Endothelial cell of umbilical vein (primary cell): Measurements from ENCODE around the gene EPN1. TPM values are rescaled to one million over a fixed set of nuclear protein-coding genes. Genes with fewer than 3 reads are reported as not detected.
A peak's percentile ranks its signal among the peaks of the same experiment; 100 is the strongest.

Experiments
- BruUV-seq: library from RNA; stranded (reverse); fragments of 400-500 nt; replicated peaks from 2 replicates; lab custom pipeline; 2021; lab: Mats Ljungman, UMichigan
- CTCF ChIA-PET: fragments of 300-600, 350-600 bp; sonication (Branson Sonifier 250); formaldehyde crosslinking; loops from one replicate; lab custom pipeline; 2021; ENCODE audit warnings: antibody characterized with exemption, inconsistent platforms; lab: Charles Lee
- POLR2A ChIA-PET: fragments of 300-600, 350-600 bp; sonication (Branson Sonifier 250); formaldehyde crosslinking; loops from one replicate; lab custom pipeline; 2021; ENCODE audit warnings: antibody characterized with exemption, inconsistent platforms; lab: Charles Lee
- DNase-seq: peaks from one replicate; pipeline ENCODE4 v3.0.0-alpha.2; 2011; ENCODE audit warnings: low read depth, low spot score
- FAIRE-seq: peaks from 2 replicates; lab custom pipeline; 2011; peaks lifted over from hg19 to GRCh38; lab: Jason Lieb, UNC
- H2AFZ ChIP-seq: 2 replicates; pipeline ENCODE4 v1.6.0; 2012; ENCODE audit warnings: low read depth, low read length, control low read depth, inconsistent platforms
- H3K27ac ChIP-seq: 2 replicates; pipeline ENCODE4 v1.5.1; 2011; ENCODE audit warnings: low read depth, mild to moderate bottlenecking, control low read depth, low read length, moderate library complexity; ENCODE audit not compliant: insufficient read depth
- H3K27me3 ChIP-seq, 2 experiments: 2 replicates each; pipeline versions ENCODE4 v1.6.0 to v1.6.1; 2011; ENCODE audit warnings: low read length in 2 of 2, mixed read lengths in 1 of 2; ENCODE audit not compliant: control insufficient read depth in 2 of 2, insufficient read depth in 2 of 2
- H3K36me3 ChIP-seq, 2 experiments: 2 replicates in 1 of 2; 3 replicates in 1 of 2; pipeline ENCODE4 v1.5.1; 2011; ENCODE audit warnings: low read length in 2 of 2, mild to moderate bottlenecking in 1 of 2, moderate library complexity in 1 of 2; ENCODE audit not compliant: control insufficient read depth in 2 of 2, insufficient read depth in 2 of 2; ENCODE audit errors: extremely low read depth in 1 of 2
- H3K4me1 ChIP-seq: 3 replicates; pipeline ENCODE4 v1.5.1; 2011; ENCODE audit warnings: mild to moderate bottlenecking, low read length; ENCODE audit not compliant: control insufficient read depth, insufficient read depth; ENCODE audit errors: extremely low read depth
- H3K4me2 ChIP-seq: 2 replicates; pipeline ENCODE4 v1.6.1; 2011; ENCODE audit warnings: low read length, control low read depth, mixed read lengths; ENCODE audit not compliant: insufficient read depth
- H3K4me3 ChIP-seq, 3 experiments: fragments of 200-600 bp in 1 of 3; sonication (generic), shearing (Covaris generic) in 1 of 3; replicated peaks in 1 of 3; 2 replicates each; pipeline ENCODE4 v1.5.1; 2011 to 2016; ENCODE audit warnings: control low read depth in 3 of 3, low read length in 3 of 3, mild to moderate bottlenecking in 2 of 3, inconsistent platforms in 1 of 3, low read depth in 1 of 3, moderate library complexity in 1 of 3; ENCODE audit not compliant: insufficient read depth in 1 of 3
- H3K79me2 ChIP-seq: 2 replicates; pipeline ENCODE4 v1.6.0; 2012; ENCODE audit warnings: low read length, inconsistent platforms; ENCODE audit not compliant: control insufficient read depth, insufficient read depth
- H3K9ac ChIP-seq: replicated peaks from 2 replicates; pipeline ENCODE3; 2011; ENCODE audit warnings: low read length, control low read depth; ENCODE audit not compliant: insufficient read depth; ENCODE audit errors: extremely low read depth
- H3K9me1 ChIP-seq: replicated peaks from 3 replicates; pipeline ENCODE4 v1.6.0; 2011; ENCODE audit warnings: mild to moderate bottlenecking, low read length; ENCODE audit not compliant: control insufficient read depth, insufficient read depth; ENCODE audit errors: extremely low read depth
- H3K9me3 ChIP-seq: replicated peaks from 2 replicates; pipeline ENCODE4 v1.5.1; 2012; ENCODE audit warnings: low read length, inconsistent platforms; ENCODE audit not compliant: control insufficient read depth, insufficient read depth
- H4K20me1 ChIP-seq: replicated peaks from 2 replicates; pipeline ENCODE3; 2011; ENCODE audit warnings: mild to moderate bottlenecking, low read length; ENCODE audit not compliant: control insufficient read depth, insufficient read depth; ENCODE audit errors: extremely low read depth
- CTCF ChIP-seq, 2 donors: IDR thresholded peaks; 1 replicate in 1 of 2; 2 replicates in 1 of 2; pipeline ENCODE4 v1.5.1; 2011; ENCODE audit warnings: low read length in 2 of 2, mild to moderate bottlenecking in 2 of 2, moderate library complexity in 2 of 2, control low read depth in 1 of 2, inconsistent platforms in 1 of 2, low read depth in 1 of 2; ENCODE audit not compliant: insufficient read depth in 1 of 2; ENCODE audit errors: extremely low read depth in 1 of 2
- EZH2 ChIP-seq: IDR thresholded peaks from 2 replicates; pipeline ENCODE4 v1.6.1; 2012; ENCODE audit warnings: borderline replicate concordance, low read depth, mild to moderate bottlenecking, moderate library complexity, low read length, inconsistent platforms; ENCODE audit not compliant: severe bottlenecking
- FOS ChIP-seq: IDR thresholded peaks from 2 replicates; pipeline ENCODE4 v1.6.1; 2011; ENCODE audit warnings: mild to moderate bottlenecking, low read length, moderate library complexity, borderline replicate concordance; ENCODE audit not compliant: insufficient read depth
- GATA2 ChIP-seq: IDR thresholded peaks from 2 replicates; pipeline ENCODE4 v1.7.0; 2011; ENCODE audit warnings: low read depth, mild to moderate bottlenecking, moderate library complexity, mixed read lengths, low read length; ENCODE audit not compliant: insufficient read length, insufficient read depth
- JUN ChIP-seq: IDR thresholded peaks from 2 replicates; pipeline ENCODE4 v1.6.1; 2011; ENCODE audit warnings: borderline replicate concordance, low read depth; ENCODE audit not compliant: insufficient read length, insufficient read depth
- MAX ChIP-seq: IDR thresholded peaks from 2 replicates; pipeline ENCODE4 v1.6.1; 2011; ENCODE audit not compliant: insufficient read depth, insufficient read length
- MYC ChIP-seq: IDR thresholded peaks from one replicate; pipeline ENCODE4 v1.6.1; 2011; ENCODE audit warnings: mild to moderate bottlenecking, low read depth, low read length
- POLR2A ChIP-seq: IDR thresholded peaks from 2 replicates; pipeline ENCODE4 v1.6.1; 2012; ENCODE audit warnings: low read depth, mild to moderate bottlenecking, control low read depth, low read length
- POLR2AphosphoS5 ChIP-seq: IDR thresholded peaks from 2 replicates; pipeline ENCODE4 v1.6.1; 2012; ENCODE audit warnings: low read depth, mild to moderate bottlenecking, control low read depth, low read length, moderate library complexity; ENCODE audit not compliant: insufficient read depth
- dilution Hi-C: fragments of 300-500 bp; cut with MboI; formaldehyde crosslinking; loops from one replicate; pipeline ENCODE4 v1.15.0; 2019; ENCODE audit warnings: low sequenced_read_pairs; ENCODE audit not compliant: extremely low pct_ligation_motif_present
- intact Hi-C: fragments of 100-400 bp; cut with micrococcal nuclease; formaldehyde crosslinking; loops from one replicate; pipeline ENCODE4 v1.10.0; 2022
- polyA plus RNA-seq, 4 experiments: library from polyadenylated mRNA; depleted of rRNA in 3 of 4; stranded (reverse) in 3 of 4; unstranded in 1 of 4; fragments of >200 nt; gene quantifications; 2 replicates each; pipeline versions ENCODE4 v1.2.1 to v1.2.3, GENCODE V29; 2011 to 2012; ENCODE audit warnings: missing spikeins in 1 of 4
- total RNA-seq: library from RNA; stranded (reverse); gene quantifications from 2 replicates; pipeline ENCODE4 v1.2.3, GENCODE V29; 2021

The EPN1 gene
- total and polyA plus RNA-seq, 2 donors (not counting 3 experiments of a cell fraction or from before 2014, with no cell fraction given): 87.2 to 138 TPM

- POLR2A ChIA-PET: no interaction called here
- no TSS peak for BruUV-seq
- no peak overlapping the region for H3K9ac ChIP-seq
- H3K79me2 ChIP-seq: peaks cover 28% of the 10 kb centered on the region
- H3K36me3 ChIP-seq: no peaks in the 10 kb centered on the region
- no peaks in the 10 kb centered on the region for H3K9me3 ChIP-seq
- H3K27me3 ChIP-seq: no peaks in the 10 kb centered on the region
- no peak overlapping the region for H3K27ac ChIP-seq
- DNase-seq (no peak), FAIRE-seq (peak; percentile 70)
- H2AFZ ChIP-seq: no peak overlapping the region
- intact Hi-C loops (no loop called here), dilution Hi-C loops (no loop called here)
- TF ChIP-seq MYC (no peak), JUN (no peak), CTCF (IDR thresholded peaks at IDR 0.05; ENCODE audit: extremely low read depth in 1 of 2, insufficient read depth in 1 of 2, low read depth in 1 of 2, low read length in 2 of 2) (peak; percentile 45 to 47)
- no peak overlapping the region for H3K4me3 ChIP-seq
- no peak overlapping the region for H3K4me2 ChIP-seq
- H3K4me1 ChIP-seq: peaks cover 30% of the 10 kb centered on the region
- no peaks in the 10 kb centered on the region for H3K9me1 ChIP-seq
- CTCF ChIA-PET: interaction anchor here (0.9 to 1.4 kb wide), 5 partner anchors 9 to 171 kb away, joined by 3 to 6 read pairs (median 5); partner anchors contain the start of genes CCDC106 and ZNF784
- no peaks in the 10 kb centered on the region for H4K20me1 ChIP-seq
These were observed 36.1 kb upstream of the EPN1 start for GRCh38 chr19:55638864-55639359.

GRCh38 chr19:55640043-55640576 lies 34.9 kb upstream of the EPN1 start:
- BruUV-seq: no TSS peak
- no peaks in the 10 kb centered on the region for H3K9me3 ChIP-seq
- H3K4me3 ChIP-seq: peak overlapping the region; percentile 36 to 75 (median 59)
- peaks cover 37% of the 10 kb centered on the region for H3K79me2 ChIP-seq
- TF ChIP-seq FOS (no peak), JUN (no peak), EZH2 (no peak), GATA2 (no peak), MAX (peak; percentile 95), POLR2A (no peak), POLR2AphosphoS5 (peak; percentile 54), CTCF (IDR thresholded peaks at IDR 0.05; ENCODE audit: extremely low read depth in 1 of 2, insufficient read depth in 1 of 2, low read depth in 1 of 2, low read length in 2 of 2) (peak; percentile 55 to 73), MYC (peak; percentile 92)
- DNase-seq (peak; percentile 80), FAIRE-seq (peak; percentile 28)
- no peaks in the 10 kb centered on the region for H3K9me1 ChIP-seq
- POLR2A ChIA-PET: no interaction called here
- peaks cover 0 to 5% of the 10 kb centered on the region in 2 experiments for H3K36me3 ChIP-seq
- H3K4me1 ChIP-seq: peaks cover 32% of the 10 kb centered on the region
- intact Hi-C loops (loop anchor here (1.0 to 5.0 kb wide), 2 partner anchors 13 to 553 kb away; no protein-coding TSS in a partner anchor), dilution Hi-C loops (no loop called here)
- no peaks in the 10 kb centered on the region for H3K27me3 ChIP-seq
- CTCF ChIA-PET: interaction anchor here (0.6 to 1.4 kb wide), 7 partner anchors 13 to 173 kb away, joined by 3 to 6 read pairs (median 4); partner anchors contain the start of gene ZNF784
- H3K27ac ChIP-seq: peak overlapping the region; percentile 52
- peak overlapping the region; percentile 64 for H2AFZ ChIP-seq
- H3K4me2 ChIP-seq: peak overlapping the region; percentile 63
- peak overlapping the region; percentile 41 for H3K9ac ChIP-seq
- H4K20me1 ChIP-seq: no peaks in the 10 kb centered on the region
